MM.1S (cell line): Measurements from ENCODE around the gene GSTT2B.

ENCODE experiments used
- EZH2 ChIP-seq: fragments of 300-600 bp; sonication (generic); optimal IDR thresholded peaks from 2 replicates; pipeline ENCODE3; 2017; ENCODE audit warnings: low read depth, mild to moderate bottlenecking, antibody characterized with exemption, low read length, mixed read lengths
- TF ChIP-seq, protein P1 (sequence below): fragments of 300-600 bp; sonication (generic); IDR thresholded peaks from 2 replicates; pipeline ENCODE4 v1.5.1; 2016; ENCODE audit warnings: antibody characterized with exemption, low read length, mixed read lengths

DNA sequence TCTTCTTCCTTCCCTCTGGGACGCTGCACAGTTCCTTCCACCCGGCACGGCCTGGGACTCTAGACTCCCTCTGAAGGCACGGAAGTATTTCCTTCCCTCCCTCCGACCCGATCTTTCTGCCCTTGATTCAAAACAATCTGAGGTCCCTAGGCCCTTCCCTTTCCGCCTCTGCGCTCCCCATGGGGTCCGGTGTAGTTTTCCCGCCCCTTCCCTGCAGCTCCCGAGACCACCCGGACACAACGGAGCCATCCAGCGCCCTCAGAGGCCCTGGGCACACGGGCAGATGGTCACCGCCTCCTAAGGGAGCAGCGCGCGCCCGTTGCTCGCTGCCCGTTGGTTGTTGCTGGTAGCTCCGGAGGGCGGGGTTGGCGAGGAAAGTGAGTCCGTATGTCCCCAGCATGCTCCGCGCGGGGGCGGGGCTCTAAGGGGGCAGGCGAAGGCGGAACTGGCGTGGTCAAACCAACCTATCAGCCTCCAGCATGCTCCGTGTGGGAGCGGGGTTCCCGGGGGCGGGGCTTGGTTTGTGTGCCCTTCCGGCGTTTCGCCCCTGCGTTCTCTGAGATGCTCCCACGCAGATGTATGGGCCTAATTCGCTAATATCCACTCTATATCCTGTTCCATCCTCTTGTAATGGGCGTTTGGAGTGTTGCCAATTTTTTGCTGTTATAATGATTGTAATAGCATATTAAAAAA is 47.2 kb downstream of the GSTT2B start:
- TF ChIP-seq, protein P1, sequence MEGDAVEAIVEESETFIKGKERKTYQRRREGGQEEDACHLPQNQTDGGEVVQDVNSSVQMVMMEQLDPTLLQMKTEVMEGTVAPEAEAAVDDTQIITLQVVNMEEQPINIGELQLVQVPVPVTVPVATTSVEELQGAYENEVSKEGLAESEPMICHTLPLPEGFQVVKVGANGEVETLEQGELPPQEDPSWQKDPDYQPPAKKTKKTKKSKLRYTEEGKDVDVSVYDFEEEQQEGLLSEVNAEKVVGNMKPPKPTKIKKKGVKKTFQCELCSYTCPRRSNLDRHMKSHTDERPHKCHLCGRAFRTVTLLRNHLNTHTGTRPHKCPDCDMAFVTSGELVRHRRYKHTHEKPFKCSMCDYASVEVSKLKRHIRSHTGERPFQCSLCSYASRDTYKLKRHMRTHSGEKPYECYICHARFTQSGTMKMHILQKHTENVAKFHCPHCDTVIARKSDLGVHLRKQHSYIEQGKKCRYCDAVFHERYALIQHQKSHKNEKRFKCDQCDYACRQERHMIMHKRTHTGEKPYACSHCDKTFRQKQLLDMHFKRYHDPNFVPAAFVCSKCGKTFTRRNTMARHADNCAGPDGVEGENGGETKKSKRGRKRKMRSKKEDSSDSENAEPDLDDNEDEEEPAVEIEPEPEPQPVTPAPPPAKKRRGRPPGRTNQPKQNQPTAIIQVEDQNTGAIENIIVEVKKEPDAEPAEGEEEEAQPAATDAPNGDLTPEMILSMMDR, result no peak
- no peak for TF ChIP-seq EZH2
